Retina (tissue), 1 donor: ENCODE measurements around the gene UPF3A.
"Not testable (repeated sequence)": the region's sequence is repeated elsewhere in the genome, so short reads cannot be mapped to it uniquely, and the experiment has no call there.

ENCODE experiments used
- DNase-seq: peaks from one replicate; pipeline ENCODE4 v3.0.0-alpha.2; 2016

The UPF3A gene

DNA sequence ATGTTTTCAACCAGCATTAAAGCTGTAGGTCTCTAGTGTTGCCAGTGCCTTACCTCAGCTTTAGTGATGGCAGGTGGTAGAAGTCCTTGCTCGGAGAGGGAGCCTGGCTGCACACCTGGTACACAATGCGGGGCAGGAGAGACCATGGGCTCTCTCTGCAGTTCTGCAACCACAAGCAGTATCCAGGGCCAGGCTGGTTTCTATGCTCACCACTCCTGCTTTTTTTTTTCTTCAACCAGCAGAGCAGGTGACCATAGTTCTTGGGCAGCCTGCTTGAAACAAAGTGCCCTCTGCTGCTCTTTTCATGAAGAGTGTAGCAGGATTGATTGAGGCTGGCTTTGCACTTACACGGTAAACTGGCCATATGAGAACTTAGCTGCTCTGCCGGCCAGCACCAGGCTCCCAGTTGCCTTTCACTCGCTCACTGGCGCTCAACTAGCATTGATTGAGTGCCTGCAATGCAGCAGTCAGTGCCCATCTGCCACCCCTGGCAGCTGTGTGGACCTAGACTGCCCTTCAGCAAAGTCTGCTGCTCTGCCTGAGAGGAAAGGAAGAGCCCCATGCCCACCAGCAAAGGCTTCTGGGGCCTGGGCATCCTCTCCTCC, 28.5 kb downstream of the UPF3A start:
- no peak for DNase-seq

DNA sequence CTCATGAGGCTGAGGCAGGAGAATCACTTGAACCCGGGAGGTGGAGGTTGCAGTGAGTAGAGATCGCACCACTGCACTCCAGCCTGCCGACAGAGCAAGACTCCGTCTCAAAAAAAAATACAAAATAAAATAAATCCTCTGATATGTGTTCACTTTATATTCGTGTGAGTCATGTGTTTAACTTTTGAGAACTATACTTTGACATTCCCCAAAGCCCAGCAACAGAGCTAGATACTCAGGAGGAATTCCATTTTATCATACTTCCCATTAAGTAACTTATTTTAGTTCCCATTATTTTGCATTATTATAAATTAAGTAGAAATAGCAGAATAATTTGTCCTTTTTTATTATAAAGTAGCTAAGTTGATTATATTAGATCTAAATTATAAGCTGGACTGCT, 29.6 kb downstream of the UPF3A start:
- no peak for DNase-seq

DNA sequence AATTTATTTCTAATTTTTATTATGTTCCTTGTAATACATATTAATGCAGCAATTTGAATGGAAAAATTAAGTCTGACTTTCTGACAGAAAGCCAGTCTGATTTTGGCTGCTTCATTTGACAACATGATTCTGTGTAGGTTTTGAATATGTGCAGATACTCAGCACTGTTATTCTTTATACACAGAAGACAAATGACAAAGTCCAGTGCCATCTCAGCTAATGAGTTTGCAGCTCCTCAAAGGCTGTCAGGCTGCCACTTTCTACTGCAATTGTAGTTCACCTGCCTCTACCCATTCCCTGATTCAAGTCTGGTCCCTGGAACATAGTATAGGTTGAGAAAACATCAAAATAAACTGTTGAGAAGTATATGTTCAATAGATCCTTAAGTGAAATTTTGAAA, 30.0 kb downstream of the UPF3A start:
- no peak for DNase-seq

- no peak for DNase-seq
These were observed 30.5 kb downstream of the UPF3A start for GRCh38 chr13:114311908-114312307.

- DNase-seq, result no peak
These were observed 31.9 kb downstream of the UPF3A start for GRCh38 chr13:114313061-114313860.

- peak; percentile 97 for DNase-seq
These were observed 32.9 kb downstream of the UPF3A start, which contains the start of gene CHAMP1 for GRCh38 chr13:114314074-114314912. TSS of gene CHAMP1 (plus strand) at chr13:114314503. CDS start at chr13:114323843, 9,340 bp downstream.

DNA sequence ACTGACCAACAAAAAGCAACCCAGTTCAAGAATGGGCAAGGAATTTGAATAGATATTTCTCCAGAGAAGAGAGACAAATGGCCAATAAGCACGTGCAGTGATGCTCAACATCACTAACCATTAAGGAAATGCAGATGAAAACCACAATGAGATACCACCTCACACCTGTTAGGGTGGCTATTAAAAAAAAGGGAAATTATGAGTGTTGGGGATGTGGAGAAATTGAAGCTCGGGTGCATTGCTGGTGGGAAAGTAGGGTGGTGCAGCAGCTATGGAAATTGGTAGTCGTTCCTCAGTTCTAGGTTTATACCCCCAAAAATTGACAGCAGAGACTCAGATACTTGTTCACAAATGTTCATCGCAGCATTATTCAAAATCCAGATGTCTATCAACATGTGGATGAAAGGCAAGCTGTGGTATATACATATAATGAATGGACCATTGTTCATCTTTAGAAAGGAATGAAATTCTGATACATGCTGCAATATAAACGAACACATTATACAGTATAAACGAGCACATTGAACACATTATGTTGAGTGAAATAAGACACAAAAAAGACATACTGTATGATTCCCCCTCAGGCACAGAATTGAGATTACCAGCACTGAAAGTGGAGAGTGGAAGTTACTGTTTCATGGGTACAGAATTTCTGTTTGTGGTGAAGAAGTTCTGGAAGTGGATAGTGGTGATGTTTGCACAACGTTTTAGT, 33.8 kb downstream of the UPF3A start:
- no peak for DNase-seq

DNA sequence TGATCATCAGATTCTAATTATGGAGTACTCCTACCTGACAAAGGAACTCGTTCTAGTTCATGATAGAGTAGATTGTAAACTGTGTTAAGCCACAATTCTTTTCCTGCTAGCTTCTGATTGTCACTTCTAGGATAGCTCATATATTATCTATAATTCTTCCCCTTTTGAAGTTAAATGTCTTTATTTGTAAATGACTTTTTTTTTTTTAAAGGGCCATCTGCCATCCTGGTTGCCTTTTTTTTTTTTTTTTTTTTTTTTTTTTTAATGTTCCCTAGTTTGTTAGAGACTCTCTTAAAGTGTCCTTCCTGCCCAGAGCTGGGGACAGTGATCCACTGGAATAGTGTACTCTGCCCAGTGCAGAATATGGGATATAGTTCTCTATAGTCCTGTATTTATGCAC, 37.2 kb downstream of the UPF3A start:
- DNase-seq, result no peak

DNA sequence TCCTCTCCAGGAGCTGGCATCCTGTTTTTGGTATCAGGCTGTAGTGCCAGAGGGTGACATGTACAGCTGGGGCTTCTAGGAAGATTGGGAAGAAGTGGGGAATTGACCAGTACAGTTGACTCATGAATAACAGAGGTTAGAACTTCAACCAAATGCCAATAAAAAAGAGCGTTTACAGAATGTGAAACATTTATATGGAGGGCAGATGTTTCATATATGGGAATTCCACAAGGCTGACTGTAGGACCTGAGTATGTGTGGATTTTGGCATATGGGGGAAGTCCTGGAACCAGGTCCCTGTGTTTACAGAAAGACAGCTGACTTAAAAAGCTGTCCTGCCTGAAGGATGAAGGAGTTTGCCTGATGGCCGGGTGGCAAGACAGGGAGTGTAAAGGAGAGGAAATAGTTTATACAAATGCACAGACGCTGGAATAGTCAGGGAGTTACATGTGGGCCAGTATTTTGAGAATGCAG, 38.1 kb downstream of the UPF3A start:
- no peak for DNase-seq

- no peak for DNase-seq
These were observed 38.7 kb downstream of the UPF3A start for GRCh38 chr13:114320065-114320464.

- no peak for DNase-seq
These were observed 39.9 kb downstream of the UPF3A start for GRCh38 chr13:114321256-114321655.

DNA sequence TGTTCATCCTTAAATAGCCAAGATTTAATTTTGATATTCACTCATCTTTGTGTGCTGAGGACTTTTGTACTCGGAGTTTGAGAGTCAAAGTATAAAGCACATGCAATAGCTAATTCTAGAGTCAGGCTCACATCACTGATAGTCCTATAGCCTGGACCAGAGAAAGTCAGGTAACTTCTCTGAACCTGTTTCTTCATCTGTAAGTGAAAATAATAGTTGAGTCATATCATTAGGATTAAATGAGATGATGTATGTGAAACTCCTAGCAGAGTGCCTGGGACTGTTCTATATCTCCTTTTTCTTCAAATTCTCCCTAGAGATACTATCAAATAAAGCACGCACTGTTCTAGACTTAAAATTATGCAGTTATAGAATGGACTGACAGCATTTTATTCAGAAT, 41.9 kb downstream of the UPF3A start:
- no peak for DNase-seq

- DNase-seq, result no peak
These were observed 42.9 kb downstream of the UPF3A start for GRCh38 chr13:114324334-114324733.

GRCh38 chr13:114325729-114326128, 44.3 kb downstream of the UPF3A start:
- no peak for DNase-seq

- DNase-seq, result no peak
These were observed 46.6 kb downstream of the UPF3A start for GRCh38 chr13:114328034-114328433.

GRCh38 chr13:114328595-114328994, 47.2 kb downstream of the UPF3A start:
- DNase-seq, result no peak

DNA sequence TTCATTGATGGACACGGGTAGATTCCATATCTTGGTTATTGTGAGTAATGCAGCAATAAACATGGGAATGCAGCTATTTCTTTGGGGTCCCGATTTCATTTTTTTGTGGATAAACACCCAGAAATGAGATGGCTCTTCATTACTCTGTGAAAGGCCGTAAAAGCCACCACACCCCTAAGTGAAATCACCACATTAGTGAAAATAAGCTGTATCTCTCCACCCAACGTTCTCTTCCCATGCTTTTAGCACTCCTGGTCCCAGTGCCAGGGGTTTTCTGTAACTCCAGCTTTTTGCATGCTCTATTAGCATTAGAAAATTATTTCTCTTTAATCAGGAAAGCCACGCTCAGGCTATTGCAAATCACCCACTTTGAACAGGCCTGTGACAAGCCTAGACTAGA, 48.7 kb downstream of the UPF3A start:
- DNase-seq, result no peak

- not testable (repeated sequence) for DNase-seq
These were observed 52.5 kb downstream of the UPF3A start for GRCh38 chr13:114333881-114334280.

DNA sequence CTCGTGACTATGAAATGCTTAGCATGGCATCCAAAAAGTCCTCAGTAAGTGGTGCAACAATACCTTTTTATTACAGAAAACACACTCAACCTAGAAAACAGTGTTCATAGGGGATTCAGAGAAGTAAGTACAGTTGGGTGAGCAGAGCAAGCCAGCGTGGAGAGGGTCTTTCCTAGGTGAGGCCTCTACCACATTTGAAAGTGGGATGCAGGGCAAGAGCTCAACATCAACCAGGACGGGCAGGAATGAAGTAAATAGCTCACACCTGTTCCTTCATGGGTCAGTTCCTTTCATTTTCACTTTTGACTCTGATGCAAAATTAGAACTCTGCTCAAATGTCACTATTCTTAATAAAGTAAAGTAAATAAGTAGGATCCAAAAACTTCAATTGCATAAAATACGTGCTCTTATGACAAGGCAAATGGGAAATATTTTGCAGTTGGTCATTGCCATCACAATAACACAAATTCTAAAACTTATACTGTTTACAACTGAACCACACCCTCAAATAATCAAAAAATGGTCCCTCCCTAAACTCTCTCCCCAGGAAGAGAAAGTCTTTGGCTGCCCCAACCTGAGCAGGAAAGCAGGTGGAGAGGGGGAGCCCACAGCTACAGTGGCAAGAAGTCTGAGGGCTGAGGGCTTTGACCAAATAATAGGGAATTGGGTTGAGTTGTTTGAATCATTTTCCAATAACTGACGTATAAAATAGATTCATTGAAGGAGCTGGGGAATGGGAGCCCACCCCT, 53.1 kb downstream of the UPF3A start:
- DNase-seq, result no peak

DNA sequence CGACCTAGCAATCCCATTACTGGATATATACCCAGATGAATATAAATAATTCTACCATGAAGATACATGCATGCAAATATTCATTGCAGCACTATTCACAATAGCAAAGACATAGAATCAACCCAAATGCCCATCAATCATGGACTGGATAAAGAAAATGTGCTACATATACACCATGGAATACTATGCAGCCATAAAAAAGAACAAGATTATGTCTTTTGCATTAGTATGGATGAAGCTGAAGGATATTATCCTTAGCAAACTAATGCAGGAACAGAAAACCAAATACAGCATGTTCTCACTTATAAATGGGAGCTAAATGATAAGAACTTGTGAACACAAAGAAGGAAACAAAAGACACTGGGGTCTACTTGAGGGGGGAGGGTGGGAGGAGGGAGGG, 55.1 kb downstream of the UPF3A start:
- DNase-seq, result not testable (repeated sequence)

GRCh38 chr13:114338959-114339358, 57.6 kb downstream of the UPF3A start:
- no peak for DNase-seq
